WTC11 (cell line): Measurements from ENCODE around the gene DHX38. TPM values are rescaled to one million over a fixed set of nuclear protein-coding genes. Genes with fewer than 3 reads are reported as not detected.
"Not testable (repeated sequence)": the region's sequence is repeated elsewhere in the genome, so short reads cannot be mapped to it uniquely, and the experiment has no call there.

Experiments
- ATAC-seq: fragments of 200-7000 bp; cut with Tn5 transposase; 2 replicates; pipeline ENCODE4 v1.10.0; 2021; ENCODE audit warnings: mild to moderate bottlenecking, moderate library complexity
- CTCF ChIA-PET: fragments of 300-600 bp; sonication (Branson Sonifier 250); formaldehyde crosslinking; loops from one replicate; lab custom pipeline; 2021; ENCODE audit warnings: antibody characterized with exemption; lab: Charles Lee
- POLR2A ChIA-PET: fragments of 350-600 bp; sonication (Branson Sonifier 250); formaldehyde crosslinking; loops from one replicate; lab custom pipeline; 2021; ENCODE audit warnings: antibody characterized with exemption; lab: Charles Lee
- DNase-seq: peaks from one replicate; pipeline ENCODE4 v3.0.0; 2021; ENCODE audit warnings: low spot score
- H3K27ac Mint-ChIP-seq: 2 replicates; pipeline ENCODE4 v1.8.0; 2021; ENCODE audit warnings: mixed read lengths
- H3K27me3 Mint-ChIP-seq: 2 replicates; pipeline ENCODE4 v1.8.0; 2021; ENCODE audit warnings: low read depth, mild to moderate bottlenecking, moderate library complexity, mixed read lengths
- H3K36me3 Mint-ChIP-seq: 2 replicates; pipeline ENCODE4 v1.8.0; 2021; ENCODE audit warnings: mixed read lengths
- H3K4me1 Mint-ChIP-seq: 2 replicates; pipeline ENCODE4 v1.8.0; 2022; ENCODE audit warnings: mixed read lengths
- H3K4me3 Mint-ChIP-seq: 2 replicates; pipeline ENCODE4 v1.8.0; 2021; ENCODE audit warnings: mild to moderate bottlenecking, moderate library complexity, mixed read lengths
- H3K9me3 Mint-ChIP-seq: 2 replicates; pipeline ENCODE4 v1.8.0; 2021; ENCODE audit warnings: mixed read lengths
- CREM ChIP-seq: sonication (generic); formaldehyde crosslinking; IDR thresholded peaks from 2 replicates; pipeline ENCODE4 v1.8.1; 2022; ENCODE audit warnings: mild to moderate bottlenecking, missing genetic modification reagents, moderate library complexity
- FOXK1 ChIP-seq: sonication (generic); formaldehyde crosslinking; IDR thresholded peaks from 2 replicates; pipeline ENCODE4 v1.8.0; 2022; ENCODE audit warnings: mild to moderate bottlenecking, moderate library complexity, missing genetic modification reagents
- GTF2I ChIP-seq: fragments of 250-450 bp; sonication (Bioruptor Pico); conservative IDR thresholded peaks from 2 replicates; pipeline ENCODE4 v1.4.0; 2021; ENCODE audit warnings: mild to moderate bottlenecking
- HMGA2 ChIP-seq: fragments of 250-450 bp; sonication (Bioruptor Pico); IDR thresholded peaks from 2 replicates; pipeline ENCODE4 v1.4.0; 2021; ENCODE audit warnings: mild to moderate bottlenecking, moderate library complexity
- NR1H2 ChIP-seq: sonication (generic); formaldehyde crosslinking; IDR thresholded peaks from 2 replicates; pipeline ENCODE4 v1.9.0; 2021; ENCODE audit warnings: mild to moderate bottlenecking, moderate library complexity, missing genetic modification reagents
- OVOL2 ChIP-seq: fragments of 250-450 bp; sonication (Bioruptor Pico); IDR thresholded peaks from 2 replicates; pipeline ENCODE4 v1.9.0; 2021; ENCODE audit warnings: mild to moderate bottlenecking, borderline replicate concordance
- SOX15 ChIP-seq: fragments of 250-450 bp; sonication (Bioruptor Pico); IDR thresholded peaks from 2 replicates; pipeline ENCODE4 v1.9.0; 2021; ENCODE audit warnings: mild to moderate bottlenecking
- TEAD1 ChIP-seq: sonication (generic); formaldehyde crosslinking; IDR thresholded peaks from 2 replicates; pipeline ENCODE4 v1.8.0; 2022; ENCODE audit warnings: mild to moderate bottlenecking, missing genetic modification reagents
- TEAD4 ChIP-seq: sonication (generic); formaldehyde crosslinking; IDR thresholded peaks from 2 replicates; pipeline ENCODE4 v1.8.0; 2022; ENCODE audit warnings: mild to moderate bottlenecking, missing genetic modification reagents
- ZNF232 ChIP-seq: sonication (generic); formaldehyde crosslinking; IDR thresholded peaks from 2 replicates; pipeline ENCODE4 v1.8.0; 2022; ENCODE audit warnings: mild to moderate bottlenecking, missing genetic modification reagents
- total RNA-seq: library from RNA; stranded (reverse); gene quantifications from 3 replicates; pipeline ENCODE4 v1.2.3, GENCODE V29; 2021
- TF ChIP-seq, protein P1 (sequence below): sonication (generic); formaldehyde crosslinking; IDR thresholded peaks from 2 replicates; pipeline ENCODE4 v1.8.0; 2022; ENCODE audit warnings: mild to moderate bottlenecking, missing genetic modification reagents
- TF ChIP-seq, protein P2 (sequence below): sonication (generic); formaldehyde crosslinking; conservative IDR thresholded peaks from 2 replicates; pipeline ENCODE4 v1.8.1; 2023; ENCODE audit warnings: mild to moderate bottlenecking, low read depth, missing genetic modification reagents, moderate library complexity
- TF ChIP-seq, protein P3 (sequence below): sonication (generic); formaldehyde crosslinking; conservative IDR thresholded peaks from 2 replicates; pipeline ENCODE4 v1.8.1; 2022; ENCODE audit warnings: mild to moderate bottlenecking, missing genetic modification reagents
- TF ChIP-seq, protein P4 (sequence below): sonication (generic); formaldehyde crosslinking; IDR thresholded peaks from 2 replicates; pipeline ENCODE4 v1.8.0; 2023; ENCODE audit warnings: missing genetic modification reagents, mild to moderate bottlenecking, borderline replicate concordance
- TF ChIP-seq, protein P5 (sequence below): sonication (generic); formaldehyde crosslinking; IDR thresholded peaks from 2 replicates; pipeline ENCODE4 v1.8.1; 2022; ENCODE audit warnings: low read depth, mild to moderate bottlenecking, moderate library complexity, missing genetic modification reagents, borderline replicate concordance
- TF ChIP-seq, protein P6 (sequence below): sonication (generic); formaldehyde crosslinking; IDR thresholded peaks from 2 replicates; pipeline ENCODE4 v1.8.0; 2023; ENCODE audit warnings: missing genetic modification reagents

Gene DHX38
- total RNA-seq, 1 experiment from 2014 or later, result 91.7 TPM

DNA sequence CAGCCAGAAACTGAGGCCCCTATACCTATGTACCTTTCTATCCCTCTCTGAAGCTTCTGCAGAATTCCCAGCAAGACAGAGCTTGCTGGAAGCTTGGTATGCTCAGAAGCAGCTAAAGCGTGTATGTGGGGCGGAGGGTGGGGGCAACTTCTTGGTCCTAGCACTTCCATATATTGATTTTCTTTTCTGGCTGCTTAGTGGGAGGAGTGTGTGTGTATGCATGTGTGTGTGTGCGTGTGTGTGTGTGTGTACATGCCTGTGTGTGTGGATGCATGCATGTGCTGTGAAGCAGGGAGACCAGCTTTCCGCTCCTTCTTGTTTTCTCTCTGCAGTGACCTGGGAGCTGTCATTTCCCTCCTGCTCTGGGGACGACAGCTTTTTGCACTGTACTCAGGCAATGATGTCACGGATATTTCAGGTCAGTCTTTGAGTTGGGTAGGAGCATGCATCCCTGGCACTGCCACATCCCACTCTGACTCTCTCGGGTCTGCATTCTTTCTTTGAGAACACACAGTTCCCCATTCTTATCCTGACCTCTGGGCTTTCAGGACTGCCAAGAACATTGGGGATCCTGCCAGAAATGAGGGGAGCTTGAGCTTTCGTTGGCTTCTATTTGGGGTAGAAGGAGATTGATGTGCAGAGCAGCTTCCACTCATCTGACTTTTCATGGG, 20.0 kb upstream of the DHX38 start:
- ChIA-PET POLR2A (no interaction called here), CTCF (interaction anchor here (1.6 kb wide), 1 partner anchor 20 kb away, joined by 5 read pairs; the partner anchor contains the start of genes DHX38 and TXNL4B)
- DNase-seq (no peak), ATAC-seq (no peak)
- H3K36me3 Mint-ChIP-seq, result no peaks in the 10 kb centered on the region
- H3K27ac Mint-ChIP-seq, result no peak overlapping the region; the same call in 1 of the 2 replicates
- no peak overlapping the region for H3K4me3 Mint-ChIP-seq
- H3K27me3 Mint-ChIP-seq, result no peaks in the 10 kb centered on the region
- TF ChIP-seq SOX15 (no peak), TEAD4 (no peak), TEAD1 (CRISPR knock-in tag) (no peak)
- peaks cover 5% of the 10 kb centered on the region; the same call in 1 of the 2 replicates for H3K9me3 Mint-ChIP-seq
- H3K4me1 Mint-ChIP-seq, result peaks cover 15% of the 10 kb centered on the region

DNA sequence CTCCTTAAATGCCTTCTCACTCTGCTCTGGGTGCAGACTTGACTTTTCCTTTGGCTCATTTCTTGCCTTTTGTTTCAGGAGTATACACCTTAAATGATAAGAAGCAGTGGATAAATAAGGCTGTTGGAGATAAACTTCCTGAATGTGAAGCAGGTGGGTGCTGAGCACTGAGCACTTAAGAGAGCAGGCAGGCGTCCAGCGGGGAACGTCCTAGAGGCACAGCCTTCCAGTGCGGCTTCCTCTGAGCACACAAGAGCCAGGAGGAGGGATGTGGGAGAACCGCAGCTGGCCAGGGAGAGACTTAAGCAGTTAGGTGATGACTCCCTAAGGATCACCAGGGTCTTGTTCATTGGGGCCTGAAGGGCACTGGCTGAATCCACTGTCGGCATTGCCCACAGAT, 18.6 kb upstream of the DHX38 start:
- POLR2A ChIA-PET, DNase-seq, ATAC-seq, H3K27ac Mint-ChIP-seq, CTCF ChIA-PET, H3K36me3 Mint-ChIP-seq, H3K27me3 Mint-ChIP-seq, H3K9me3 Mint-ChIP-seq, H3K4me3 Mint-ChIP-seq: not testable (repeated sequence)
- H3K4me1 Mint-ChIP-seq, result peaks cover 15% of the 10 kb centered on the region

DNA sequence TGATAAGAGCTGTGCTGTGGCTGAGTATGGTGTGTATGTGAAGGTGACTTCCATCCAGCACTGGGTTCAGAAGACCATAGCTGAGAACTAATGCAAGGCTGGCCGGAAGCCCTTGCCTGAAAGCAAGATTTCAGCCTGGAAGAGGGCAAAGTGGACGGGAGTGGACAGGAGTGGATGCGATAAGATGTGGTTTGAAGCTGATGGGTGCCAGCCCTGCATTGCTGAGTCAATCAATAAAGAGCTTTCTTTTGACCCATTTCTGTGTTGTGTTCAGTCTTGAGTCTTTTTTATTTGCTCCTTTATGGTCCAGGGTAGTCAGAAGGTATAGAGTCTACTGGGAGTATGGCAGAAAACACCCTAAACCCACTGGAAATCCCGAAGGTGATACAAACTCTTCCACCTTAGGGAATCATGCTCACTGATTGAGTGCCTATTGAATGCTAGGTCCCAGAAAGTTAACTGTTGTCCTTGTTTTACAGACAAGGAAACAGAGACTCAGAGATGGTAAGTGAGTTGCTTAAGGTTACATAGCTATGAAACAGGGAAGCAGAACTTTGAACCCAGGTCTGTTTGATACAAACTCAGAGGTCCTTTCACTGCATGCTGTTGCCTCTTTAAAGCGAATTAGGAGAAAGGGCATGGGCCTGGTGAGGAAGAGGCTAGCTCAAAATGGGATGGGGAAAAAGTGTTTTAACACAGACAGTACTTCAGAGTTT, 16.5 kb upstream of the DHX38 start:
- not testable (repeated sequence) for H3K27me3 Mint-ChIP-seq, ATAC-seq, DNase-seq, H3K36me3 Mint-ChIP-seq, H3K27ac Mint-ChIP-seq, H3K9me3 Mint-ChIP-seq, H3K4me3 Mint-ChIP-seq
- peaks cover 15% of the 10 kb centered on the region for H3K4me1 Mint-ChIP-seq
- ChIA-PET CTCF (interaction anchor here (1.5 kb wide), 1 partner anchor 11 kb away, joined by 5 read pairs; no protein-coding TSS in a partner anchor), POLR2A (interaction anchor here (1.5 kb wide), 1 partner anchor 17 kb away, joined by 4 read pairs; the partner anchor contains the start of genes DHX38 and TXNL4B)

DNA sequence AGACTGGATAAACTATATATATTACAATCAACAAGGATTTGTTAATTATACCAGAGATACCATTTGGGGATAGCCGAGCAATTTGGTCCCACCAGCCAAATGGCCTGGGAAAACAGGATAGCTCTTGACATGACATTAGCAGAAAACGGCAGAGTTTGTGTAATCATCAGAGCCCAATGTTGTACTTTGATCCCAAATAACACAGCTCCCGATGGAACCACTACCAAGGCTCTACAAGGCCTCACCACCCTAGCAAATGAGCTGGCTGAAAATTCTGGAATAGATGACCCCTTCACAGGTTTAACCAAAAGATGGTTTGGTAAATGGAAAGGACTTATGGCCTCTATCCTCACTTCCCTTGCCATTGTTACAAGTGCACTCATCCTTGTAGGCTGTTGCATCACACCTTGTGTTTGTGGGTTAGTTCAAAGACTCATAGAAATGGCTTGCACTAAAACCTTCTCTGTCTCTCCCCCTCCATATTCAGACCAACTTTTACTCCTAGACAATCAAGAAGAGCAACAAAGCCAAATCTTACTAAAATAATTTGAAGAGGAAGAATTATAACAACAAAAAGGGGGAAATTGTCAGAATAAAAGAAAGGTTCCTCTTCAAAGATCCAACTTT, 9.8 kb upstream of the DHX38 start:
- H3K4me3 Mint-ChIP-seq, result no peak overlapping the region
- peaks cover 15% of the 10 kb centered on the region for H3K9me3 Mint-ChIP-seq
- CTCF ChIA-PET, result no interaction called here
- H3K27me3 Mint-ChIP-seq, result no peaks in the 10 kb centered on the region
- H3K36me3 Mint-ChIP-seq, result peaks cover 34% of the 10 kb centered on the region
- H3K4me1 Mint-ChIP-seq, result no peaks in the 10 kb centered on the region
- DNase-seq (no peak), ATAC-seq (no peak)
- H3K27ac Mint-ChIP-seq, result no peak overlapping the region
- POLR2A ChIA-PET, result no interaction called here
- TF ChIP-seq, protein P1, sequence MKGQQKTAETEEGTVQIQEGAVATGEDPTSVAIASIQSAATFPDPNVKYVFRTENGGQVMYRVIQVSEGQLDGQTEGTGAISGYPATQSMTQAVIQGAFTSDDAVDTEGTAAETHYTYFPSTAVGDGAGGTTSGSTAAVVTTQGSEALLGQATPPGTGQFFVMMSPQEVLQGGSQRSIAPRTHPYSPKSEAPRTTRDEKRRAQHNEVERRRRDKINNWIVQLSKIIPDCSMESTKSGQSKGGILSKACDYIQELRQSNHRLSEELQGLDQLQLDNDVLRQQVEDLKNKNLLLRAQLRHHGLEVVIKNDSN (CRISPR knock-in tag), result no peak
- TF ChIP-seq GTF2I (CRISPR knock-in tag) (no peak), FOXK1 (no peak), NR1H2 (CRISPR knock-in tag) (no peak), ZNF232 (CRISPR knock-in tag) (no peak), OVOL2 (CRISPR knock-in tag) (no peak), CREM (CRISPR knock-in tag) (no peak), HMGA2 (no peak)
- TF ChIP-seq, protein P2, sequence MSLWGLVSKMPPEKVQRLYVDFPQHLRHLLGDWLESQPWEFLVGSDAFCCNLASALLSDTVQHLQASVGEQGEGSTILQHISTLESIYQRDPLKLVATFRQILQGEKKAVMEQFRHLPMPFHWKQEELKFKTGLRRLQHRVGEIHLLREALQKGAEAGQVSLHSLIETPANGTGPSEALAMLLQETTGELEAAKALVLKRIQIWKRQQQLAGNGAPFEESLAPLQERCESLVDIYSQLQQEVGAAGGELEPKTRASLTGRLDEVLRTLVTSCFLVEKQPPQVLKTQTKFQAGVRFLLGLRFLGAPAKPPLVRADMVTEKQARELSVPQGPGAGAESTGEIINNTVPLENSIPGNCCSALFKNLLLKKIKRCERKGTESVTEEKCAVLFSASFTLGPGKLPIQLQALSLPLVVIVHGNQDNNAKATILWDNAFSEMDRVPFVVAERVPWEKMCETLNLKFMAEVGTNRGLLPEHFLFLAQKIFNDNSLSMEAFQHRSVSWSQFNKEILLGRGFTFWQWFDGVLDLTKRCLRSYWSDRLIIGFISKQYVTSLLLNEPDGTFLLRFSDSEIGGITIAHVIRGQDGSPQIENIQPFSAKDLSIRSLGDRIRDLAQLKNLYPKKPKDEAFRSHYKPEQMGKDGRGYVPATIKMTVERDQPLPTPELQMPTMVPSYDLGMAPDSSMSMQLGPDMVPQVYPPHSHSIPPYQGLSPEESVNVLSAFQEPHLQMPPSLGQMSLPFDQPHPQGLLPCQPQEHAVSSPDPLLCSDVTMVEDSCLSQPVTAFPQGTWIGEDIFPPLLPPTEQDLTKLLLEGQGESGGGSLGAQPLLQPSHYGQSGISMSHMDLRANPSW, result no peak
- TF ChIP-seq, protein P3, sequence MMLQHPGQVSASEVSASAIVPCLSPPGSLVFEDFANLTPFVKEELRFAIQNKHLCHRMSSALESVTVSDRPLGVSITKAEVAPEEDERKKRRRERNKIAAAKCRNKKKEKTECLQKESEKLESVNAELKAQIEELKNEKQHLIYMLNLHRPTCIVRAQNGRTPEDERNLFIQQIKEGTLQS (CRISPR knock-in tag), result no peak
- TF ChIP-seq, protein P4, sequence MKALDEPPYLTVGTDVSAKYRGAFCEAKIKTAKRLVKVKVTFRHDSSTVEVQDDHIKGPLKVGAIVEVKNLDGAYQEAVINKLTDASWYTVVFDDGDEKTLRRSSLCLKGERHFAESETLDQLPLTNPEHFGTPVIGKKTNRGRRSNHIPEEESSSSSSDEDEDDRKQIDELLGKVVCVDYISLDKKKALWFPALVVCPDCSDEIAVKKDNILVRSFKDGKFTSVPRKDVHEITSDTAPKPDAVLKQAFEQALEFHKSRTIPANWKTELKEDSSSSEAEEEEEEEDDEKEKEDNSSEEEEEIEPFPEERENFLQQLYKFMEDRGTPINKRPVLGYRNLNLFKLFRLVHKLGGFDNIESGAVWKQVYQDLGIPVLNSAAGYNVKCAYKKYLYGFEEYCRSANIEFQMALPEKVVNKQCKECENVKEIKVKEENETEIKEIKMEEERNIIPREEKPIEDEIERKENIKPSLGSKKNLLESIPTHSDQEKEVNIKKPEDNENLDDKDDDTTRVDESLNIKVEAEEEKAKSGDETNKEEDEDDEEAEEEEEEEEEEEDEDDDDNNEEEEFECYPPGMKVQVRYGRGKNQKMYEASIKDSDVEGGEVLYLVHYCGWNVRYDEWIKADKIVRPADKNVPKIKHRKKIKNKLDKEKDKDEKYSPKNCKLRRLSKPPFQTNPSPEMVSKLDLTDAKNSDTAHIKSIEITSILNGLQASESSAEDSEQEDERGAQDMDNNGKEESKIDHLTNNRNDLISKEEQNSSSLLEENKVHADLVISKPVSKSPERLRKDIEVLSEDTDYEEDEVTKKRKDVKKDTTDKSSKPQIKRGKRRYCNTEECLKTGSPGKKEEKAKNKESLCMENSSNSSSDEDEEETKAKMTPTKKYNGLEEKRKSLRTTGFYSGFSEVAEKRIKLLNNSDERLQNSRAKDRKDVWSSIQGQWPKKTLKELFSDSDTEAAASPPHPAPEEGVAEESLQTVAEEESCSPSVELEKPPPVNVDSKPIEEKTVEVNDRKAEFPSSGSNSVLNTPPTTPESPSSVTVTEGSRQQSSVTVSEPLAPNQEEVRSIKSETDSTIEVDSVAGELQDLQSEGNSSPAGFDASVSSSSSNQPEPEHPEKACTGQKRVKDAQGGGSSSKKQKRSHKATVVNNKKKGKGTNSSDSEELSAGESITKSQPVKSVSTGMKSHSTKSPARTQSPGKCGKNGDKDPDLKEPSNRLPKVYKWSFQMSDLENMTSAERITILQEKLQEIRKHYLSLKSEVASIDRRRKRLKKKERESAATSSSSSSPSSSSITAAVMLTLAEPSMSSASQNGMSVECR (CRISPR knock-in tag), result no peak
- TF ChIP-seq, protein P5, sequence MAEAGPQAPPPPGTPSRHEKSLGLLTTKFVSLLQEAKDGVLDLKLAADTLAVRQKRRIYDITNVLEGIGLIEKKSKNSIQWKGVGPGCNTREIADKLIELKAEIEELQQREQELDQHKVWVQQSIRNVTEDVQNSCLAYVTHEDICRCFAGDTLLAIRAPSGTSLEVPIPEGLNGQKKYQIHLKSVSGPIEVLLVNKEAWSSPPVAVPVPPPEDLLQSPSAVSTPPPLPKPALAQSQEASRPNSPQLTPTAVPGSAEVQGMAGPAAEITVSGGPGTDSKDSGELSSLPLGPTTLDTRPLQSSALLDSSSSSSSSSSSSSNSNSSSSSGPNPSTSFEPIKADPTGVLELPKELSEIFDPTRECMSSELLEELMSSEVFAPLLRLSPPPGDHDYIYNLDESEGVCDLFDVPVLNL (CRISPR knock-in tag), result no peak
- TF ChIP-seq, protein P6, sequence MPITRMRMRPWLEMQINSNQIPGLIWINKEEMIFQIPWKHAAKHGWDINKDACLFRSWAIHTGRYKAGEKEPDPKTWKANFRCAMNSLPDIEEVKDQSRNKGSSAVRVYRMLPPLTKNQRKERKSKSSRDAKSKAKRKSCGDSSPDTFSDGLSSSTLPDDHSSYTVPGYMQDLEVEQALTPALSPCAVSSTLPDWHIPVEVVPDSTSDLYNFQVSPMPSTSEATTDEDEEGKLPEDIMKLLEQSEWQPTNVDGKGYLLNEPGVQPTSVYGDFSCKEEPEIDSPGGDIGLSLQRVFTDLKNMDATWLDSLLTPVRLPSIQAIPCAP (CRISPR knock-in tag), result no peak
